GM19372 (cell line): ENCODE data around the gene CTDSPL.

Experiments used
- ATAC-seq: cut with Tn5 transposase; IDR thresholded peaks from one replicate; pipeline ENCODE4 v1.9.1; 2021; ENCODE audit warnings: mild to moderate bottlenecking, low read depth, moderate library complexity; ENCODE audit not compliant: unreplicated experiment

The CTDSPL gene

DNA sequence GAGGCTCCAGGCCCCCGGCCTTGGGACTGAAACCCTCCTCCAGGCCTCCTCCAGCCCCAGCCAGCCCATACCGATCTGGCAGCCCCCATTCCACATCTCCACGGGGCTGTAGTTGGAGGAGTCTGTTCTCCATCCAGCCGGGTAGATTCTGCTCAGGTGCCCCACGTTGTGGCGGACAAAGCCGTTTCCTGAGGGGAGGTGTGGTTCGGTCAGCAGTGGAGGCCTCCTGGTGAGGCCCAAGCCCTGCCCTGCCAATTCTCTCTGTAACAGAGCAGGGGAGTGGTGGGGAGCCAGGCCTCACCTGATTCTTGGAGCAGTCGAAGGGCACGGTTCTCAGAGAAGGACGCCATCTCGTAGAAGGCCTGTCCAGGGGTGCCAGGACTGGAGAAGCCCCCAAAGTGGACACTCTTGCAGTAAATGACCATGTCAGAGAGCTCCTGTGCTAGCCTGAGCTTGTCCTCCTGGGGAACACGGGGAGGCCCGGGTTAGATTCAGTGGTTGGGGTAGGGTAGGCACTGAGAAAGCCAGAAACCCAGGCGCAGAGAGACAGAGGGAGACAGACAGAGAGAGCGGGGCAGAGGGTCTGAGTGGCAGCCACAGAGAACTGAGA, 147.4 kb downstream of the CTDSPL start:
- ATAC-seq: no peak

DNA sequence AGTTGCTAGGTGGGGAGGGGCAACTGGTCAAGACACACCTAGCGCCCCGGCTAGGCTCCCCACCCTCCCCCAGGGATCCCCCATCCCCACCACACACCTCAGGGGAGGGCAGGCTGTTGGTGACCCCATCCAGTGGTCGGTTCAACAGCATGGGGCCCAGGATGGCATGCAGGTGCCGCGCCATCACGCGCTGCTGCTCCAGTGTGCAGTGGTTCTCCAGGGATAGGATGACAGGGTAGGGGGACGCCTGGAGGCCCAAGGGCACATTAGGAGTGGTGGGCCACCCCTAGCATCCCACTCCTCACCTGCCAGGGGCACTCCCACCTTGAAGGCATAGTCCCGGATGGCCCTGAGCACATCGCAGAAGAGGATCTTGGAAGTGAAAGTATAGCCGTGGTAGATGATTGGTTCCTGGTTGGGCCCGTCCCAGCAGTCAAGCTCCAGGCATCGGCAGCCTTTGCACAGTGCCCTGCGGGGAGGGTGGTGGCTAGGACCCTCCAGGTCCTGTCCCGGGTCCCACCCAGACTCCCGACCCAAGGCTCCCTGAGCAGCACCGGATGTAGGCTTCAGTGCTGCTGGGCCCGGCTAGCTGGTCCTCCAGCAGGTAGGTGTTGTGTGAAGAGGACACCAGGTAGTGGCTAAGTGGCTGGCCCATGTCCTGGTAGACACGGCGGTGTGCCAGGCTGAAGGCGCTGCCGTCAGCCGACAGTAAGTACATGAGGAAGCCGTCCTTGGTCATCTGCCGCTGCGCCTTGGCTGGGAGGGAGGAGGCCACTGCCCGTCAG, 148.3 kb downstream of the CTDSPL start:
- no peak for ATAC-seq

DNA sequence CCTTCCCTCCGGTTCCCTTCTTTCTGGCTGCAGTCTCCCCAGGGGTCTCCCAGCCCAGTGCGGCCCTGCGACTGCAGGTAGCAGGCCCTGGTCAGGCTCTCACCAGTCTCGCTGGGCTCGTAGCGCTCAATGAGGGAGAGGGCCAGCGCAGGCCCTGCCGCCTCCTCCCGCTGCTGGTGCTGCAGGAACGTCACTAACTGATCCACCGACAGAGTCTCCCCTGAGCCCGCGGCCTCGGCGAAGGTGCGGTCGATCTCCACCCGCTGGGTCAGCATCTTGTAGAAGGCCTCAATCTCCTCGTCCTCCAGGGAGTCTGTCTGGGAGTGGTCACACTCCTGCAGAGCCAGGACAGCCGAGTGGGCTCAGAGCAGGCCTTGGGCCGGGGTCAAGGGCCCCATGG, 149.4 kb downstream of the CTDSPL start:
- ATAC-seq: no peak

DNA sequence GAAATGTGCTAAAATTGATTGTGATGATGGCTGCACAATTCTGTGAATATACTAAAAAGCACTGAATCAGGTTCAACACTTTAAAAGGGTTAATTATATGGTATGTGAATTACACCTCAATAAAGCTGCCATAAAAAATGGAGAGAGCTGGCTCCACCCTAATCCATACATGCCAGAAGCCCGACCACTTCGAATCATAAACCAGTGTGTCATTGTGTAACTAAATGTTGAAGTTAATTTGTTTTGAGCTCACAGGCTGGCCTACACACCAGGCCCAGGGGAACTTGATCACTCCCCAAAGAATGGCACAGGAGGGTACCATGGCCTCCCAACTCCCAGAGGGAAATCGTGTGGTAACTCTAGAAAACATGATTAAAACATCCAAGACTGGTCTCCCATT, 153.8 kb downstream of the CTDSPL start:
- no peak for ATAC-seq

DNA sequence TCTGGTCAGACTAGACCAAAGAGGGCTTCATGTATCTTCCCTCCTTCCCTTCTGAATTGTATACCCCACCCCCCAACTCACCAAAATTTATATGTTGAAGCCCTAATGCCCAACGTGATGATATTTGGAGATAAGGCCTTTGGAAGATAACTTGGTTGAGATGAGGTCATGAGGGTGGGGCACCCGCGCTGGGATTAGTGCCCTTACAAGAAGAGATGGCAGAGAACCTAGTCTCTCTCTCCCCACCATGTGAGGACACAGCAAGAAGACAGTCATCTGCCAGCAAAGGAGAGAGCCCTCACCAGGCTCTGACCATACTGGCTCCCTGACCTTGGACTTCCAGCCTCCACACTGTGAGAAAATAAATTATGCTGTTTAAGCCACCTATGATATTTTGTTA, 154.3 kb downstream of the CTDSPL start:
- no peak for ATAC-seq

DNA sequence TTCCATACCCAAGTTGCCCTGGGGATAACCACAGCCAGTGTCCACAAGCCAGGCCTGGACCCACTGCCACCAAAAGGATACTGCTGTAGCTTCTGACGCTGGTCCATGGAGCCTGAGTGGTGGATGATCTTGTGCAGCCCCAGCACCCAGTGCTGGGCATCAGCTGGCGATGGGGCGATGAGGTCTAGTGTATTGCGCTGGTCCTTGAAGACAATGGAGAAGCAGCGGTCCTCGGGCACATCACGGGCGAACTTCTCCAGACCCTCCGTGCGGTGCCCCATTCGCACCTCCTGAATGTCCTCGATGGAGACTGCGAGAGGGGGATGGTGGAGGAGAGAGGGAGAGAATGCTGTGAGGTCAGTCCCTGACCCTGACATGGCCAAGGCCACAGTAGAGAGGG, 154.7 kb downstream of the CTDSPL start:
- no peak for ATAC-seq

DNA sequence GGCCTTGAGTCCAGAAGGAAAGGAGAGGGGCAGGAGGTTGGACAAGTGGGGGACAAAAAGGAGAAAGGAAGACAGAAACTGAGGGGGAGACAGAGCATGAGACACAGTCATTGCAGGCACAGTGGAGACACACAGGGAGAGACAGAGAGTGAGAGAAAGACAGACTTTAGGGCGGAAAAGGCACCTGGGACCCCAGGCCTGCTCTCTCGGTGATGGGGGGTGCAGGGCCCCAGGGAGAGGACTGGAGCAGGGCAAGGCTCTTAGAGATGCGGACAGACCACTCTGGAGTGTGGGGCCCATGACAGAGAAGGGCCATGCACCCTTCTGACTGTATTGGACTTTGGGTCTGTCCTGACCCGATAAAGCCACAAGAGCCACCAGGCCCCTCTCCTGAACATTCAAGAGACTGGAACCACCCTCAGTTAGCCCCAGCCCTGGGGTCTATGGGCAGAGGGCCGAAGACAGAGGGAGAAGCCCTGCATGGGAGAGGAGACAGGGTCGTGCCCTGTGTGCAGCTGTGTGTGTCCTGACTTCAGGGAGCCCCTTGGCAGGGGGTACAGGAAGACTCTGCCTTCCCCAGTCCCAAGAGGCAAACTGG, 155.3 kb downstream of the CTDSPL start:
- ATAC-seq: no peak

DNA sequence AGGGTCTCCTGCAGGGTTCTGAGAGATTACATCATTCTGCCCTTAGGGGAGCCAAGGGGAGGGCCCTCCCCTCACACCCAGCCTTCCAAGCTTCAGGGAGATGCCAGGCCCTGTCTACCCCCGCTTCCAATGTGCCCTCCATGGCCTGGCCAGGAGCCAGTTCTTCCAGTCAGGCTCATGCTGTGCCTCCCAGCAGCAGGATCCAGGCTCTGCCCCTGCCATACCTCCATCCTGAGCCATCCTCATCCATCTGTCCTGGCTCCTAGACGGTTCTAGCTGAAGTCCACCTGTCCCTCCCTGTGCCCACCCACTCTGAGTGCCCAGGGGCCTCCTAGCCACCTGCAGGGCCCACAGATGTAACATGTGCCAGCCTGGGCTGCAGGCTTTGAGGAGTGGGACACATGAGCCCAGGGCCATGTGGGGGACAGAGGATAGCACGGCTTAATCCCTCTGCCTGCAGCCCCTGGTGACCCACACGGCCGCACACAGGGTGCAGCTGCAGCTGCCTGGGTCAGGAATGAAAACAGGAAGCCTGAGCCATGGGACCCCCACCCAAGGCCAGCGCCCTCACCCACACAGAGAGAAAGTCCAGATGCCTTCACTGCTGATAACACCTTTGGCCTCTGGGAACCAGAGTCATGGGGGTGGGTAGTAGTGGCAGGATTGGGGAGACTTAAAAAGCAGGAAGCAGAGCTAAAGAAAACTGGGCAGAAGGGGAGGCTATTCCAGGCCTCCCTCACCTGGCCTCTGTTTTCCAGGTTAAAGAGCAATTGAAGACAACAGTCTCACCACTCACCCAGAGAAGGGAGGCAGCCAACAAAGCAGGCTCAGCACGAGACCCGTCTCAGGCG, 156.0 kb downstream of the CTDSPL start:
- no peak for ATAC-seq

DNA sequence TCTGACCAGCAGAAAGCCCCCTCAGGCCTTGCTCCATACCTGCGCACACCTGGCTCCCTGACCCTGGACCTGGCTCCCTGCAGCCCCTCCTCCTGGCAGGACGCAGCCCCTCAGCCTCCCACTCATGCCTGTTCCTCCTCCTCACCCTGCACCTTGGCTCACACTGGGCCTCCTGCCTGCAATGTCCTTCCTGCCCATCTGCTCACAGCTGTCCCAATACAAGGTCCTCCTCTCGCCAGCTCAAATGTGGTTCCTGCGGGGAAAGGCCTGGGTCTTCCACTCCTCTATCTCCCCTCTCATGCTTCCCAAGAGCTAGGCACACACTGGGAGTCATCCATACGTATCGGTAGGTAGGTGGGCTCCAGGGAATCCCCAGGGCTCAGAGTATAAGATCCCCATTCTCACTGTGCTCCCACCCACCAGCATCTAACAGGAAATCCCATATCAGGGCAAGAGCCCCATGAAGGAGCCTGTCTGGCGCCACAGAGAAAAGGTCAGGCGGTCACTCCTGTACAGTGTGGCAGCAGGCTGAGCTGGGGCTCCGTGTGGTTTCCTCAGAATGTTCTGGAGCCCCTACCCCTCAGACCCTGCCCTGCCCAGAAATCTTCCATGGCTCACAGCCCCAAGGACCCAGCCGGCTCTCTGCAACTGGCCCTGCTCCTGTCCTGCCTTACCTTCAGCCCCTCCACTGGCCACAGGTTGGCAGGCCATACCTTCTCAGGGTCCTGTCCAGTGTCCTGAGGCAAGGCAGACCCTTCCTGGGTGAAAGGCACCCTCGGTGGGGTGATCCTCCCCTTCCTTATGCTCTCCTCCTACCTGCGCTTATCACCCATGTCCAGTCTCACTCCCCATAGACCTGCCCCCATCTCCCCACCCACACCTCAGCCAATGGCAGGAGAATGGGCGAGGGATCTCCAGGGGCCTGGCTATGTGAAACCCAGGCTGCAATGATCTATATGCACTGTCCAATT, 156.9 kb downstream of the CTDSPL start:
- ATAC-seq: no peak

DNA sequence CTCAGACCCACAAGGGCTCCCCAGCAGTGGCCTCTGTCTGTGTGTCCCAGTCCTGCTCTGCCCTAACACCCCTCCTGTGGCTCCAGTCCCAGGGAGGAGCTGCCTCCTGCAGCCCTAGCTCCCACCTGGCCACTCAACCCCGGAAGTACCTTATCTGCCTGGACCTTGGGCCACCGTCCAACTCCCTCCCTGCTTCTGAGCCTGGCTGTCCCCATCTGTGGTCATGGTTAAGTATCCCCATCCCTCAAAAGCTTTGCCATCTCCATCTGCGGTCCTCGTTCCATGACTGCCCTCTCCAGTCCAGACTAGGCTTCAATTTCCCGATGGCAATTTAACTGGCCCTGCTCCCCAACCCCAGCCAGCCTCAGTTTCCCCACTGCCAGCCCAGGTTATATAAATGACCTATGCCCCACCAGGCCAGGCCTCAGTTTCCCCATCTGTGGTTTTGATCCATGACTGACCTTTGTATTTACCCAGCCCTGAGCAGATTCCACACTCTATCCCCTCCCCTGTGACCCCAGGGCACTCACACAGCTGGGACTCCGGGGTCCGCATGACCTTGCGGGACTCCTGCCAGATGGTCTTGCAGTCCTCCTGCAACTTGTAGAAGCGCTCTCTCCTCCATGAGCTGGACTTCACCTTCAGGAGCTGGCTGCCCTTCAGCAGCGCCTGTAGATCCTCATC, 158.1 kb downstream of the CTDSPL start:
- no peak for ATAC-seq

DNA sequence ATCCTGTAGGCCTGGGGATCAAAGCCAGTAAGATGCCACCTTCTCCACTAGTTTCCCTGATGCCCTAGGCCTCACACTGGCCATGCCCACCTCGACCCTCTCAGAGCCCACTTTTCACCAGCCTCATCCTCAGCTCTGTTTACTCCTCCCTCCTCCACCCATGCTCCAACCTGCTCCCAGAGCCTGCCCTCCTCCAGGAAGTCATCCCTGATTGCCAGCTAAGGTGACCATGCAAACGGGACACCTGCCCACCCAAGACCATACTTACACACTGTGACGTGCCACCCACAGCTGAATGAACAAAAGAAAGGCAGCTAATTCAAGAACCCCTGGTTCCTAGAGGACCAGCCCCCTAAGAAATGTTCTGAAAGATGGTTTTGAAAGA, 158.7 kb downstream of the CTDSPL start:
- no peak for ATAC-seq

DNA sequence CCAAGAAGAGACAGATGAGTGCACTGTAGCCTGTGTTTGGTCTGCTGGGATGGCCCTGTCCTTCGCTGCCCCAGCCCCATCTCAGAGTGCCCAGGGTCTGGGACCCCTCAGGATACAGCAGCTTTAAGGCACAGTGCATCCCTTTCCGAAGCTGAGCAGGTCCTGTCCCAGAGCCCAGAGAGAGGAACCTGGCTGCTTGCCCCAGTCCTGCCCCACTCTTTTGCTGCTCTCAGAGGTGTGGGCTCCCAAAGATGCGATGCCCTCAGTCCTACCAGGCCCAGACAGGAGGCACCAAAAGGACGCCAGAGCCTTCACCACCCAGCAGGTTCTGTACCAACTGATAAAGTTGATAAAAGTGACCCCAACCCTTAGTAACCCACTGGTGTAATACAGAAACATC, 159.5 kb downstream of the CTDSPL start:
- no peak for ATAC-seq

DNA sequence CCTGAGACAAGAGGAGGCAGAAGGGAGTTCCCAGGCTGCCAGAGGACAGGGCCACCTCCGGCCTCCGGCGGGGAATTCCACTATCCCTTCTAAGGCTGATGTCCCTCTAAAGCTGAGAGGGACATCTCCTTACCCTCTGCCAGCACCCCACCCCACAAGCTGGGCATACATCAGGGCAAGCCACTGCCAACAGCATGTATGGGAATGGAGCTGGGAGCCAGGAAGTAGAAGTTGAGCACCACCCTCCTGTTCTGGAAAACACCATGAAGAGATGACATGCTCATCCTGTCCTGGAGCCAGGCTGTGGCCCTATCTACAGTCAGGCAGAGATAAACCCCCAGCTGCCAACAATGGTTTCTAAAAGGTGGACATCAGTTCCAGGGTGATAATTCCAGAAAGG, 160.6 kb downstream of the CTDSPL start:
- no peak for ATAC-seq

DNA sequence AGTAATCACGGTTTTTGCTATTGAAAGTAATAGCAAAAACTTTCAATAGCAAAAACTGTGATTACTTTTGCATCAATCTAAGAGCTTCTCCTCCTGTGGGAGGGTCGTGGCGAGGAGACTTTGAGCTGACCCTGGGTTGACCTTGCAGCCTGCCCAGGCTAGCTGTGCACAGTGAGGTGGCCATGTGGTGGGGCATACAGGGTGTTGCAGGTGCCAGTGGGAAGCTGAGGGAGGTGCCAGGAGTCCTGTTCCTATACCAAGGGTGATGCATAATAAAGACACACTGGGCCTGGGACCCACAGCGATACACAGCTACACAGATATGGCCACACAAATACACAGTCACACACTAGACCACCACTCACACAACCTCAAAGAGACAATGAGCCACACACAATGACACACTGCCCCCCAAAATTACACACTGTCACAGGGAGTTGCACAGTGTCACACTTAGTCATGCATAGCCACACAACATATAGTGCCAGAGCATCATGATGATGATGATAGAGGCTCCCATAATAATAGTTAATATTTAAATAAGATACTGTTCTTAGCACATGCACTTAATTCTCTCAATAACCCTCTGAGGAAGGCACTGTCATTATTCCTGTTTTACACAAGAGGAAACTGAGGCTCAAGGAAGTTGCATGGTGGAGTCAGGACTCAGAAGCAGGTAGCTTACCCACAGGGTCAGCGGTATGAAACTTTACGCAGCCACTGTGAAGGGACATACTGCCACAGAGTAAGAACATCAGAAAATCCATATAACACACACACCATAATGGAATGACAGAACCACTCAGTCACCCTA, 161.4 kb downstream of the CTDSPL start:
- no peak for ATAC-seq

DNA sequence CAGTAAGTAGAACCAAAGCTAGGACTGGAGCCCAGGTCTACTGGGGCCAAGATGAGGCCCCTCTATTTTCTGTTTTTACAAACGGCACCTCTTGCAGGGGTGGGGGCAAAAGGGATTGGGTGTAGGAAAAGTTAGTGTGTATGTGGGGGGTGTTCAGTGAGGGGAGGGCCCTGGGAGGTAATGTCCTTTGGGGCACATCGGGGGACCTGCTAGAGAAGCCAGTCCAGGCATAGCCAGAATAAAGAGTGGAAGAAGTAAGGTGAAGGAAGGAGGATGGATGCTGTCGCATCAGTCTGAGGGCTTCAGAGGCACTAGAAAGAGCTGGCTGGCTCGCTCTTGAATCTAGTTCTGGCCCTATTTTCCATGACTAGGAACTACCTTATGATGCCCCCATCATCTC, 165.2 kb downstream of the CTDSPL start:
- ATAC-seq: no peak

DNA sequence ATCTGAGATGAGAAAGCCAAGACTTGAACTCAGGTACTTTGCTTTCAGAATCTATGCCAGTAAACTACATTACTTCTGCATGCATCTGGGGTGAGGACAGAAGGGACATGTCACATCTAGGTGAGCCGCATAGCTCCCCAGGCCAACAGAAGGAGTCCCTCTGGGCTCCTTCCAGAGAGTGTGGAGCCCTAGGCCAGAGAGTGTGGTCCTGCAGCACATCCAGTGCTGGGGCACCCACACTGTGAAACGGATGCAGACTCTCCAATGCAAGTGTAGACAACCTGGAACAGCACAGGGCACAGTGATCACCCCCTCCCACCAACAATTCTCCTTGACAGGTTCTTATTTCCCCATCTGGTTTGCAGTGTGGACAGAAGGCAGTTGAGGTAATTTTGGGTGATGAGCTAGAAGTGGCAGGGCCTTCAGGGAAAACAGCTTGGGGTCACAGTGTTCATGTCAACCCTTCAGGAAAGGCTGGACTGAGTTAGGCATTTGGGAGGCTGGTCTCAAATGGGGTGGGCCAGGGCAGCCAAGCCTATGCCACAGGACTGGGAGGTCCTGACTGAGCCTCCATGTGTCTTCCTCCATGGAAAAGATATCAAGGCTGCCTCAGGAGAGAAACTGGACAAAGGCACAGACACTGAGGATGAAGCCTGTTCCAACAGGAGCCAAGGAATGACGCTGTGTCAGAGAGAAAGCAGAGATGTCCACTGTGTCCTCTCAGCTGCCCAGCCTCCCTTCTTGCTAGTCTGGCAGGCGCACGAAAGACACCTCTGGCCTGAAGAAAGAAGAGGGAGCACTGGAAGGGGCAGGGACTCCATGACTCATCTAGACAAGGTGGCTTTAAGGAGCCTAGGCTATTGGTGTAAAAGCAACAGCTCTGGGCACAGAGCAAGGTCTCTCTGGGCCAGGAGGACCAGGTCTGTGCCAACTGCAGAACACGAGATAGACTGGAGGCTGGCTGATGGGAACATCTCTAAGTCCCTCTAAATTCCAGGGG, 166.1 kb downstream of the CTDSPL start:
- no peak for ATAC-seq

DNA sequence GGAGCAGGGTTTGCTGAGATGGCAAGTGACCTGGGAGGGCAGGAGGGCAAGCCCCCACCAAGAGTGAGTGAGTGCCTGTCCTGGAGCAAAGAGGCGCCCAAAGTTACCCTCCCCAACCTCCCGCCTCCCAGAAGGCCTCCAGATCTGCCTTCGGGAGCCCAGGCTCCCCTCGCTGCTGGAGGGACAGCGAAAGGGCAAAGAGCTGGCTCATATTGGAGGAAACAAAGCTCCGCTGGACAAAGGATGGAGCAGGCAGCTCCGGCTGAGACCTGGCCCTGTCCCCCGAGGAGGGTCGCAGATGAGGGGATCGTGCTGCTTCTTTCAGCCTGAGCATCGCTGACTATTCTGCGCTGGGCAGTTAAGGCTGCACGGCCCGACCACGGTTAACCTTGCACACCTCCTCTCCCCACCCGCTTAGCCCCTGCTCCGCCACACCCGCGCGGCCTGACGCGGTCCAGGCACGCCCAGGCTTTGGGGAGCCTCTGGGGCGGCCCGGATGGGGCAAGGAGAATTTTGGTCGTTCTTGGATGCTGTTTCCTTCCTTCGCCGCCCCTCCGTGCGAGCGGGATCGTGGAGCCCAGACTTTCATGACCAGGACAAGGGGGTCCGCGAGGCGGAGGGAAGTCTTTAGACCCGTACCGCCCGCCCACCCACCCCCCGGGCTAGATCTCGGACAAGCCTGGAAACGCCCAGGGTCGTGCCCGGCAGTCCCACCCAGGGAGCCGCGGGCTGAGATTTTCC, 167.1 kb downstream of the CTDSPL start:
- no peak for ATAC-seq
